Fibroblast of pulmonary artery (primary cell): Measurements from ENCODE around the gene CCL27.
A peak's percentile ranks its signal among the peaks of the same experiment; 100 is the strongest.

Source experiments
- DNase-seq: peaks from one replicate; pipeline ENCODE4 v3.0.0-alpha.2; 2010; ENCODE audit warnings: low read depth
- H3K4me3 ChIP-seq: replicated peaks from 2 replicates; pipeline ENCODE4 v1.5.1; 2011; ENCODE audit warnings: low read depth, mild to moderate bottlenecking, control low read depth, low read length, moderate library complexity
- TF ChIP-seq, protein P1 (sequence below): IDR thresholded peaks from 2 replicates; pipeline ENCODE4 v1.5.1; 2011; ENCODE audit warnings: mild to moderate bottlenecking, control low read depth, low read length, inconsistent platforms; ENCODE audit errors: missing control alignments

The CCL27 gene, protein sequence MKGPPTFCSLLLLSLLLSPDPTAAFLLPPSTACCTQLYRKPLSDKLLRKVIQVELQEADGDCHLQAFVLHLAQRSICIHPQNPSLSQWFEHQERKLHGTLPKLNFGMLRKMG

DNA sequence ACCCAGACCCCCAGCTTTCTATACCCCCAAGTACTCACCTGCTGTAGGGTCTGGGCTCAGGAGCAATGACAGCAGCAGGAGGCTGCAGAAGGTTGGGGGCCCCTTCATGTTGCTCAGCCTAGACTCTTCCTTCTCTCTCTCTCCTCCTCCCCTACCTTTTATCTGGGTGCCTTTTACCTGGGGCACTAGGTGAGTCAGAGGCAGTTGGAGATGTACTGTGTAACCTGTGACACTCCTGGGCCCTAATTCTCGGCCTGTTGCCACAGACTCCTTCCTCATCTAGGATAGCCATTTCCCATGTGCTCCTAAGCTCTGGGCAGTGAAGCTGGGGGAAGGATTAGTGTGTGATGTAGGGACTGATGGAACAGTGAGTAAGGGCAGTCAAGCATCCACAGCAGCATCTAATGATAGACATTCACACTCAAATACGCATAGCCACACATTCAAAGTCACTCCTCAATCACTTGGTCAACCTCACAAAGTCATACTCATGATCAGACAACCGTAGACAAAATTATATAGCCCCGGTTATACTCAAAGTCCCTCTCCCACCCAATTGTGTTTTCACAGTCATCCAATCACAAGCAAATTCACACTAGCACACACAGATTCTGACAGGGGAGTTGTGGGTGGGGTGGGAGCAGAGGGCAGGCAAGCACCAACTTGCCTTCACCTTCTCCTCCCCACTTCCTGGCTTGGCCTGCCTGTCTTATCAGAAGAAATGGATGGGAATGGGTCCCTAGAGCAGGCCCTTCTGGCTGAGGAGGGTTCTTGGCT, at the start of gene CCL27:
Gene CCL27 (minus strand): TSS at position 132 of the 777 bp plus-strand sequence. CDS start 24 bp downstream, at position 108.
- no peak for DNase-seq
- H3K4me3 ChIP-seq, result no peak within 1 kb of the TSS
- TF ChIP-seq, protein P1, sequence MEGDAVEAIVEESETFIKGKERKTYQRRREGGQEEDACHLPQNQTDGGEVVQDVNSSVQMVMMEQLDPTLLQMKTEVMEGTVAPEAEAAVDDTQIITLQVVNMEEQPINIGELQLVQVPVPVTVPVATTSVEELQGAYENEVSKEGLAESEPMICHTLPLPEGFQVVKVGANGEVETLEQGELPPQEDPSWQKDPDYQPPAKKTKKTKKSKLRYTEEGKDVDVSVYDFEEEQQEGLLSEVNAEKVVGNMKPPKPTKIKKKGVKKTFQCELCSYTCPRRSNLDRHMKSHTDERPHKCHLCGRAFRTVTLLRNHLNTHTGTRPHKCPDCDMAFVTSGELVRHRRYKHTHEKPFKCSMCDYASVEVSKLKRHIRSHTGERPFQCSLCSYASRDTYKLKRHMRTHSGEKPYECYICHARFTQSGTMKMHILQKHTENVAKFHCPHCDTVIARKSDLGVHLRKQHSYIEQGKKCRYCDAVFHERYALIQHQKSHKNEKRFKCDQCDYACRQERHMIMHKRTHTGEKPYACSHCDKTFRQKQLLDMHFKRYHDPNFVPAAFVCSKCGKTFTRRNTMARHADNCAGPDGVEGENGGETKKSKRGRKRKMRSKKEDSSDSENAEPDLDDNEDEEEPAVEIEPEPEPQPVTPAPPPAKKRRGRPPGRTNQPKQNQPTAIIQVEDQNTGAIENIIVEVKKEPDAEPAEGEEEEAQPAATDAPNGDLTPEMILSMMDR, result no peak

DNA sequence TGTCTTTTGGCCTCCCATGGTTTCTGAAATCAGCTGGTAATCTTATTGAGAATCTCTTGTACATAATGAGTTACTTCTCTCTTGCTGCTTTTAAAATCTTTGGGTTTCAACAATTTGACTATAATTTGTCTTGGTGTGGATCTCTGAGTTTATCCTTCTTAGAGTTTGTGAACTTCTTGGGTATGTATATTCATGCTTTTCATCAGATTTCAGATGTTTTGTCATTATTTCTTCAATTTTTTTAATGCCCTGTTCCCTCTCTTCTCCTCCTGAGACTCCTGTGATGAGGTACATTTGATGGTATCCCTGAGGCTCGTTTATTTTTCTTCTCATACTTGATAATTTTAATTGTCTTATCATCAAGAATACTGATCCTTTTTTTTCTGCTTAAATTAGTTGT, 49.7 kb upstream of the CCL27 start:
- TF ChIP-seq, protein P1, result no peak
- H3K4me3 ChIP-seq, result no peak overlapping the region
- DNase-seq, result no peak

DNA sequence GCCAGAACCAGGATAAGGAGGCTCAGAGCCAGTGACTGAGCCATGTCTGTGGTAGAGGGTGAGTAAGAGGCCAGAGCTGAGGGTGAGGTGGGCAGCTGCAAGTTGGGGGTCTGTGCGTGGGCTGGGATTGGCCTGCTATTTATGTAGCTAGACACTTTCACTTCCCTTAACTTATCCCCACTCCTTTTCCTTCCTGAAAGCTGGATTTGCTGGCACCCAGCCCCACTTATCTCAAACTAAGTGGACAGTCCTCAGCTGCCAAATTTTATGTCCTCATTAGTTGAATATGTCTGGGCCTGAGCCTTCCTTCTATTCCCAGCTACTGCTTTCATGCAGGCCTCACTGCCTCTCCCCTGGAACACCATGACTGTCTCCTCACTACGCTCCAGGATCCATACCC, 47.6 kb upstream of the CCL27 start, which contains the start of gene CCL21:
Gene CCL21 (minus strand): TSS at position 114 of the 400 bp plus-strand sequence. CDS start 70 bp downstream, at position 44.
- DNase-seq, result peak; percentile 68
- TF ChIP-seq, protein P1, result no peak
- no peak within 1 kb of the TSS for H3K4me3 ChIP-seq

DNA sequence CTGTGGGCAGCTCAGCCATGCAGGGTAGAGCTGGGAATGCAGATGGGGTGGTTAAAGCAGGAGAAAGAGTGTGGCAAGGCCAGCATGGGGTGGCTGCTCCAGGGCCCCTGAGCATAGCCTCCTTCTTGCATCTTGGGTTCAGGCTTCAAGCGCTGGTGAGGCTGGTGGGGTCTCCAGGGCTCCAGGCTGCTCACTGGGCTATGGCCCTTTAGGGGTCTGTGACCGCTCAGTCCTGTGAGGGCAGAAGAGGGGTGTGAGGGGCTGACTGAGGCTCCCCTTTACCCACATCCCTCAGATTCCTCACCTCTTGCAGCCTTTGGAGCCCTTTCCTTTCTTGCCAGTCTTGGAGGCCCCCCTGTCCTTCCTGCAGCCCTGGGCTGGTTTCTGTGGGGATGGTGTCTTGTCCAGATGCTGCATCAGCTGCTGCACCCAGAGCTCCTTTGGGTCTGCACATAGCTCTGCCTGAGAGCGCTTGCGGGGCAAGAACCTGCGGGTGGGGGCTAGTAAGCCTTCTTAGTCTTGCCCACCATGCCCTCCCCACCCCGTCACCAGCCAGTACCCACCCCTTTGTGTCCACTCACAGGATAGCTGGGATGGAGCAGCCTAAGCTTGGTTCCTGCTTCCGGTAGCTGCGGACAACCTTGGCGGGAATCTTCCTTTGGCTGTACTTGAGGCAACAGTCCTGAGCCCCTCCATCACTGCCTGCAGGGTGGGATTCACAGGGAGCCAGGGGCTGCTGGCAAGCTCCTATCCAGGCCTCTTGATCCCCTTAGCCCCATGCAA, 46.9 kb upstream of the CCL27 start:
- DNase-seq, result no peak
- H3K4me3 ChIP-seq, result no peak overlapping the region

DNA sequence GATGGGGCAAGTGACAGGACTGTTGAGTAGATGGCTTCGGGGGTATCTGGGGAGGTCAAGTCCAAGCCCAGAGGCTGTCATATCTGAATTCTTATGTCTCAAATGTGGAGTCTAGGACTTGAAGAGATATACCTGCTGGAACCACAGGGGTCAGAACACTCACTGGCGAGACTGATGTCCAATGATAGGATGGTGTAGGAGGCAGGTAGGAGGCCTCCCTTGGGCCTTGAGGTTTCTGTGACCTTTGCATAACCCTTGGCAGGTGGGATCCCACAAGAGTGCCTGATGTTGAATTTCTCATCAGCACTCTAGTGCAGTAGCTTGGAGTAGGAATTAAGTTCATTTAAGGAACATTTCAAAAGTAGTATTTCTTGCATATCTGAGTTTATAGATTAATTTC, 44.7 kb upstream of the CCL27 start:
- H3K4me3 ChIP-seq, result no peak overlapping the region
- no peak for DNase-seq
- TF ChIP-seq, protein P1, result no peak

More for the DNA sequence above, 46.9 kb upstream of the CCL27 start:
- TF ChIP-seq, protein P1, result no peak

DNA sequence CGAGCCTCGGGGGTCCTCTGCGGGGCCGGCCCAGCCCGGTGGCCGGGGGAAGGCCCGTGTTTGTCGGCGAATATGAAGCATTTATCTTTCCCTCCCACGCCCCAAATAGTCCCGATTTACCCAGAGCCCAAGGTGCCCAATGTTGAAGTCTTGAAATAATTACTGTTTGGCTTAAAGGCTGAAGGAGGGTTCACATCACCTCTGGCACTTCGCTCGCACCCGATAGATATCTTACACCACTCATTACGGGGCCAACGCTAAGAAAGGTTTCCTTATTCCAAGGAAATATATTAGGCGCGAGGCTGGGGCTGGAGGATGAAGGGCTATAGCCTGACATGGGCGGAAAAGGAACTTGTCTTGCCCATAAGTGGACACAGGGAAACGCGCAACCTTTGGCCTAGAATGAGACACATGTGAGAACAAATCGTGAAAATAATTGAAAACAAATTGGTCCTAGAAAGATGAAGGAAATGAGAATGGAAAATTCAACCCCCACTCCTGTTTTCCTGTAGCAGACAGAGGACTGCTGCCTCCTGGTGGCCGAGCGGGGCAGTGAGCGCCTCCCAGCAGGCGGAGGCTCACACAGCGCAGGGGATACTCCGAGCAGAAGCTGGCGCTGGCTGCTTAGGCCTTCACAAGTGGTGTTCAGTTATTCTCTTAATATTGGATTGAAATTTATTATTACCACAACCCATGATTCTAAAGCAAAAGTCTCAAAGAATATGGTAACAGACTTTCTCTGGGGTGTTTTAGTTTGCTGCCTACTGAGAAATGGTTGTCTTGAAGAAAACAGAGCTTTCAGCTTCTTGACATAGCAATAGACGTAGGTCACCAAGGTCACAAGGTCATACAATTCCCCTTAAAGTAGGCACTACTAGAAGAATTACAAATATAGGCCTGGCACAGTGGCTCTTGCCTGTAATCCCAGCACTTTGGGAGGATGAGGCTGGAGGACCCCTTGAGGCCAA, 39.6 kb upstream of the CCL27 start:
- H3K4me3 ChIP-seq, result peak overlapping the region; percentile 60
- TF ChIP-seq, protein P1, result peak; percentile 99
- DNase-seq, result peak; percentile 88
